OCI-LY3 (cell line): Measurements from ENCODE around the gene COL4A6.
"Not testable (repeated sequence)": the region's sequence is repeated elsewhere in the genome, so short reads cannot be mapped to it uniquely, and the experiment has no call there.

Source experiments
- H2AFZ ChIP-seq: fragments of 200-600, 300-600 bp; shearing (Covaris generic); 2 replicates; pipeline ENCODE4 v1.6.0; 2014; ENCODE audit warnings: antibody characterized with exemption, low read depth, low read length
- H3K27ac ChIP-seq: fragments of 200-600, 300-600 bp; sonication (generic); 2 replicates; pipeline ENCODE4 v1.5.1; 2014; ENCODE audit warnings: mild to moderate bottlenecking, low read length, moderate library complexity, mixed read lengths
- H3K27me3 ChIP-seq: fragments of 200-600, 300-600 bp; sonication (generic); 2 replicates; pipeline ENCODE4 v1.6.1; 2014; ENCODE audit warnings: low read depth, low read length, mixed read lengths
- H3K36me3 ChIP-seq: fragments of 200-600, 300-600 bp; sonication (generic); replicated peaks from 2 replicates; pipeline ENCODE3; 2014; ENCODE audit warnings: low read depth, low read length, mixed read lengths
- H3K4me1 ChIP-seq: fragments of 300-600, 200-600 bp; sonication (generic); 2 replicates; pipeline ENCODE4 v1.6.1; 2014; ENCODE audit warnings: low read length, mixed read lengths
- H3K4me2 ChIP-seq: fragments of 200-600, 300-600 bp; sonication (generic); 2 replicates; pipeline ENCODE4 v1.6.1; 2014; ENCODE audit warnings: low read length, mixed read lengths
- H3K4me3 ChIP-seq: fragments of 300-600, 200-600 bp; sonication (generic); 2 replicates; pipeline ENCODE4 v1.5.1; 2014; ENCODE audit warnings: antibody characterized with exemption, mild to moderate bottlenecking, low read length, moderate library complexity
- H3K79me2 ChIP-seq: fragments of 300-600, 200-600 bp; shearing (Covaris generic); 2 replicates; pipeline ENCODE4 v1.6.1; 2014; ENCODE audit warnings: mild to moderate bottlenecking, low read length, mixed read lengths
- H3K9ac ChIP-seq: fragments of 300-600, 200-600 bp; shearing (Covaris generic); 2 replicates; pipeline ENCODE4 v1.6.0; 2014; ENCODE audit warnings: mild to moderate bottlenecking, low read length, moderate library complexity
- H3K9me3 ChIP-seq: fragments of 200-600, 300-600 bp; shearing (Covaris generic); 2 replicates; pipeline ENCODE4 v1.6.1; 2014; ENCODE audit warnings: low read length, mixed read lengths; ENCODE audit not compliant: insufficient read depth
- H4K20me1 ChIP-seq: fragments of 200-600, 300-600 bp; sonication (generic); 2 replicates; pipeline ENCODE4 v1.6.1; 2016; ENCODE audit warnings: low read length, mixed read lengths; ENCODE audit not compliant: insufficient read depth
- EZH2phosphoT487 ChIP-seq: fragments of 200-600 bp; shearing (Covaris generic); IDR thresholded peaks from 2 replicates; pipeline ENCODE4 v1.6.1; 2018; ENCODE audit warnings: antibody characterized with exemption, mixed run types, low read depth
- TF ChIP-seq, protein P1 (sequence below): fragments of 200-600, 300-600 bp; sonication (generic); IDR thresholded peaks from 2 replicates; pipeline ENCODE4 v1.5.1; 2014; ENCODE audit warnings: antibody characterized with exemption, low read length, low read depth

The COL4A6 gene

DNA sequence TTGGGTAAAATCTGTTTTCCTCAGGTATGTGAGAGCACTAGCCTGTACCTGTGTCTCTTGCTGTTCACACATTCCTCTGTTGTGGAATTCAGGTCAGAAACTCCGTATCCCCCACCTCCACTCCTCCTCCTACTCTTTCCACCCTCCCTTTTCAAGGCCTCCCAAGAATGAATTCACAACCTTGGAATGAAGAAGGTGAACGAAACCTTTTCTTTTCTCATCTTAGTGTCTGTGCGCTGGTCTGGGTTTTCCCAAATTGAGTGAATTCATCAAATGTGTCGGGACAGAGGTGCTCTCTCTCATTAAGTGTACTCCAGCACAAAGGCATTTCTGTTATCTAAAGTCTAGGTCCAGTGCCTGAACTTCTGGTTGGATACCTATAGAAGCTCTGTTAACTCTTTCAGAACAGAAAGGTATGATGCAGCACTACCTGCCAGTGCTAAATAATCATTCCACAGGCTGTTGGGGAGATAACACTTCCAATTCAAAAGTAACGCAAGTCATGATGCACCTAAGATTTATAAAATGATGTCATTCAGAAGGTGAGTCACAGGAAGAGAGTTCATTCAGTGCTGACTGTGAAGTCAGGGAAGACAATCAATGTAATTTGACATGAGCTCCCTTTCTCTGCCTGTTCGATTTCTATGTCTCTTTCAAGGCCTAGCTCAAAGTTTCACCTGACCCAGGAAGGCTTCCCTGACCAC, 41.9 kb downstream of the COL4A6 start:
- Histone ChIP-seq H3K4me2 (no peak overlapping the region), H3K27me3 (no peaks in the 10 kb centered on the region), H2AFZ (no peak overlapping the region), H3K9ac (no peak overlapping the region), H4K20me1 (no peaks in the 10 kb centered on the region), H3K4me3 (no peak overlapping the region), H3K9me3 (no peaks in the 10 kb centered on the region), H3K4me1 (peaks cover 32% of the 10 kb centered on the region), H3K27ac (no peak overlapping the region), H3K79me2 (no peaks in the 10 kb centered on the region), H3K36me3 (no peaks in the 10 kb centered on the region)
- TF ChIP-seq EZH2phosphoT487 = no peak
- TF ChIP-seq, protein P1, sequence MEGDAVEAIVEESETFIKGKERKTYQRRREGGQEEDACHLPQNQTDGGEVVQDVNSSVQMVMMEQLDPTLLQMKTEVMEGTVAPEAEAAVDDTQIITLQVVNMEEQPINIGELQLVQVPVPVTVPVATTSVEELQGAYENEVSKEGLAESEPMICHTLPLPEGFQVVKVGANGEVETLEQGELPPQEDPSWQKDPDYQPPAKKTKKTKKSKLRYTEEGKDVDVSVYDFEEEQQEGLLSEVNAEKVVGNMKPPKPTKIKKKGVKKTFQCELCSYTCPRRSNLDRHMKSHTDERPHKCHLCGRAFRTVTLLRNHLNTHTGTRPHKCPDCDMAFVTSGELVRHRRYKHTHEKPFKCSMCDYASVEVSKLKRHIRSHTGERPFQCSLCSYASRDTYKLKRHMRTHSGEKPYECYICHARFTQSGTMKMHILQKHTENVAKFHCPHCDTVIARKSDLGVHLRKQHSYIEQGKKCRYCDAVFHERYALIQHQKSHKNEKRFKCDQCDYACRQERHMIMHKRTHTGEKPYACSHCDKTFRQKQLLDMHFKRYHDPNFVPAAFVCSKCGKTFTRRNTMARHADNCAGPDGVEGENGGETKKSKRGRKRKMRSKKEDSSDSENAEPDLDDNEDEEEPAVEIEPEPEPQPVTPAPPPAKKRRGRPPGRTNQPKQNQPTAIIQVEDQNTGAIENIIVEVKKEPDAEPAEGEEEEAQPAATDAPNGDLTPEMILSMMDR = no peak

DNA sequence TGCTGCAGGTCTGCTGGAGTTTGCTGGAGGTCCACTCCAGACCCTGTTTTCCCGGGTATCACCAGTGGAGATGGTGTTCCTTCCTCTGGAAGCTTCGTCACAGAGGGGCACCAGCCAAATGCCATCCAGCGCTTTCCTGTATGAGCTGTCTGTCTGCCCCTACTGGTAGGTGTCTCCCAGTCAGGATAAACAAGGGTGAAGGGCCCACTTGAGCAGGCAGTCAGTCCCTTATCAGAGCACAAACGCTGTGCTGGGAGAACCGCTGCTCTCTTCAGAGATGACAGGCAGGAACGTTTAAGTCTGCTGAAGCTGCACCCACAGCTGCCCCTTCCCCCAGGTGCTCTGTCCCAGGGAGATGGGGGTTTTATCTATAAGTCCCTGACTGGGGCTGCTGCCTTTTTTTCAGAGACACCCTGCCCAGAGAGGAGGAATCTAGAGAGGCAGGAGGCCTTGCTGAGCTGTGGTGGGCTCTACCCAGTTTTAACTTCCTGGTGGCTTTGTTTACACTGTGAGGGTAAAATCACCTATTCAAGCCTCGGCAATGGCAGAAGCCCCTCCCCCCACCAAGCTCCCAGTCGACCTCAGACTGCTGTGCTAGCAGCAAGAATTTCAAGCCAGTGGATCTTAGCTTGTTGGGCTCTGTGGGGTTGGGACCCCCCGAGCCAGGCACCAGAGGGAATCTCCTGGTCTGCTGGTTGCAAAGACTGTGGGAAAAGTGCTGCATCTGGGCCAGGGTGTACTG, 47.1 kb downstream of the COL4A6 start:
- not testable (repeated sequence) for H2AFZ ChIP-seq, H3K4me3 ChIP-seq, H3K36me3 ChIP-seq, H3K9ac ChIP-seq, H3K4me1 ChIP-seq, H3K27ac ChIP-seq, H3K79me2 ChIP-seq, H3K9me3 ChIP-seq, H4K20me1 ChIP-seq, H3K27me3 ChIP-seq, H3K4me2 ChIP-seq

DNA sequence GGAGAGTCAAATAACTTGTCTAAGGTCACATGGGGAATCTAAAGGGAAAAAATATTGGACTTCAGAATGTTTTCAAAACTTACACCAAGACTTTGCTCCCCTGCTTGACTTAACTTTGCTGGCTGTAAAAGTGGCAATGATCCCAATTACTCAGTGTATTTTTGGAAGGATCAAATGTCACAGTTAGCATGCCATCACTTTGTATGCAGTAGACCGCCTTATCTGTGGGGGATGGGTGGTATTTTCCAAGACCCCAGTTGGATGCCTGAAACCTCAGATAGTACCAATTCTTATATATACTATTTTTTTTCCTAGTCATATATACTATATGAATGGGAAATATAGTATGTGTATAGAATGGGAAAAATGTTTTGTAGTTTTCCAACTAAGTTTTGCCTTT, 53.4 kb downstream of the COL4A6 start:
- Histone ChIP-seq H3K4me2 (no peak overlapping the region), H4K20me1 (no peaks in the 10 kb centered on the region), H3K27ac (no peak overlapping the region), H3K27me3 (no peaks in the 10 kb centered on the region), H3K79me2 (no peaks in the 10 kb centered on the region), H3K9ac (no peak overlapping the region), H3K4me3 (no peak overlapping the region), H3K9me3 (no peaks in the 10 kb centered on the region), H3K4me1 (no peaks in the 10 kb centered on the region), H2AFZ (no peak overlapping the region), H3K36me3 (no peaks in the 10 kb centered on the region)
- TF ChIP-seq, protein P1 = no peak

DNA sequence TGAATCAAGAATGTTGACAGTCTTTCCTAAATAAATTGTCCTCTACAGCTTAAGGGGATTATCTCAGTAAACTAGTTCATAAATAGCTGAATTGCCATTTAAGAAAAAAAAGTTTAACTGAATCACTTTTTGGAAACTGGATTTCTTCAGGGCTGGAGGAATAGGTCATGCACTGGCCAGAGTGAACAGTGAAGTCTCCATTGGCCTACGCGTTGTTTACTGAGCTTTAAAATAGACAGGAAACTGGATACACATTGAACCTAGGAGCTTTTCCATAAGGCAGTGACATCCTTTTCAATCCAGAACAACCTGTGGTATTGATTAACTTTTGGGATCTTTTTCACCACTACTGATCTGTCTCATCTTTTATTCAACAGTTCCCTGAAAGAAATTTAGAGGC, 58.0 kb downstream of the COL4A6 start:
- no peaks in the 10 kb centered on the region for H3K9me3 ChIP-seq
- no peak overlapping the region for H3K27ac ChIP-seq
- no peaks in the 10 kb centered on the region for H4K20me1 ChIP-seq
- H3K79me2 ChIP-seq = no peaks in the 10 kb centered on the region
- H3K27me3 ChIP-seq = no peaks in the 10 kb centered on the region
- no peak overlapping the region for H3K9ac ChIP-seq
- TF ChIP-seq, protein P1 = no peak
- no peak for TF ChIP-seq EZH2phosphoT487
- H3K4me3 ChIP-seq = no peak overlapping the region
- no peak overlapping the region for H3K4me2 ChIP-seq
- H3K4me1 ChIP-seq = no peaks in the 10 kb centered on the region
- no peaks in the 10 kb centered on the region for H3K36me3 ChIP-seq
- no peak overlapping the region for H2AFZ ChIP-seq

DNA sequence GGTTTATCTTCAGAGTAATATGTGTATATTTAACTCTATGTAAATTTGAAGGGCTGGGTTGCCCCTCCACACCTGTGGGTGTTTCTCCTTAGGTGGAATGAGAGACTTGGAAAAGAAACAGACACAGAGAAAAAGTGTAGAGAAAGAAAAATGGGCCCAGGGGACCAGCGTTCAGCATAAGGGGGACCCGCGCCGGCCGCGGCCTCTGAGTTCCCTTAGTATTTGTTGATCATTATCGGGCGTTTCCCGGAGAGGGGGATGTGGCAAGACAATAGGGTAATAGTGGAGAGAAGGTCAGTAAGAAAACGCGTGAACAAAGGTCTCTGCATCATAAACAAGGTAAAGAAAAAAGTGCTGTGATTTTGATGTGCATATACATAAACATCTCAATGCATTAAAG, 61.4 kb downstream of the COL4A6 start:
- H3K4me2 ChIP-seq, H3K4me3 ChIP-seq, H3K79me2 ChIP-seq, H4K20me1 ChIP-seq, H3K4me1 ChIP-seq, H3K27ac ChIP-seq, H3K36me3 ChIP-seq, H3K27me3 ChIP-seq, H3K9ac ChIP-seq, H3K9me3 ChIP-seq, H2AFZ ChIP-seq: not testable (repeated sequence)

DNA sequence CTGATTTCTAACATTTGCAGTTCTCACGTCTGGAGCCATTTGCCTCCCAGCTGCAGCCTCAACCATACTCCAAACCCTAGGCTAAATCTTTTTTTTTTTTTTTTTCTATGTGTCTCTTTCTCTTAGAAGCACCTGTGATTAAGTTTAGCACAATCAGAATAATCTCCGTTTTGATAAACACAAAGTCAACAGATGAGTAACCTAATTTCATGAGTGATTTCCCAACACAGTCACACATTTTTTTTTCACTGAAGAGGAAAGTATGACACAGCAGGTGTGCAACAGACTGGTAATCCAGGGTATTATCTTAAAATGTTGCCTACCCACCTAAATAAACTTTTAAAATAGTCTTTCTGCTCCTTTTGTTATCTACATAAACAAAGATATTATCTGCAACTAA, 62.6 kb downstream of the COL4A6 start:
- not testable (repeated sequence) for H3K36me3 ChIP-seq, H3K27me3 ChIP-seq, H3K4me1 ChIP-seq, H3K4me2 ChIP-seq, H3K9ac ChIP-seq, H2AFZ ChIP-seq, H3K9me3 ChIP-seq, H3K27ac ChIP-seq, H4K20me1 ChIP-seq, H3K4me3 ChIP-seq, H3K79me2 ChIP-seq
